ENCODE data around the gene EIF5A2.

DNA sequence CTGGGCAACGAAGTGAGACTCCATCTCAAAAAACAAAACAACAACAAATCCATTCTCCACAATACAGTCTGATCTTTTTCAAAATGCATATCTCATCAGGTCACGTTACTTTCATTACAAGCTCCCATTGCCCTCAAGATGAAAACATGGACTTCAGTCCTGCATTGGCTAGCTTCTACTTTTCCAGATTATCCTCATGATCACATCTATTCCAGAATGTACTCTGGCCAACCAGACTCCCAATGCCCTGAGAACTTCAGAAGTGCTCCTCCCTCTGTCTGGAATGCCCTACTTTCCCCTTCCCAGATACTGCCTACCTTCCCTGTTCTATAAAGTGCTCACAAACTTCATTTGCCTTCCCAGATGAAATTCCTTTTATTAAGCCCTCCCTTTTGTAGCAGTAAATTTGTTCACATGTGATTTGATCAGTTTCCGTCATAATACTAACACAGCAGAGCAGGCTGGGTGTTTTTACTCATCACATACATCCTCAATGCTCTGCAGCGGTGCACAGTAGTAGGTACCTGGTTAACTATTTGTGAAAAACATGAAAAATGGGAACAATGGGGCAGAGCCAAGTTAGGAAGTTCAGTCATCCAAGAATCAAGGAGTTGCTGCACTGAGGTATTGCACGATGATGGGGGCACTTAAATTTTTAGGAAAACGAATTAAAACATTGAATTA is 43.8 kb downstream of the EIF5A2 start:
- TF ChIP-seq POLR2AphosphoS5 (IDR thresholded peaks at IDR 0.05; ENCODE audit: low read depth, low read length) = peak; percentile 5; the same call in 1 of the 2 replicates
- no peak for TF ChIP-seq TAF1 (IDR thresholded peaks at IDR 0.05; ENCODE audit: borderline replicate concordance, insufficient read depth, low read length)
- TF ChIP-seq, protein P1, sequence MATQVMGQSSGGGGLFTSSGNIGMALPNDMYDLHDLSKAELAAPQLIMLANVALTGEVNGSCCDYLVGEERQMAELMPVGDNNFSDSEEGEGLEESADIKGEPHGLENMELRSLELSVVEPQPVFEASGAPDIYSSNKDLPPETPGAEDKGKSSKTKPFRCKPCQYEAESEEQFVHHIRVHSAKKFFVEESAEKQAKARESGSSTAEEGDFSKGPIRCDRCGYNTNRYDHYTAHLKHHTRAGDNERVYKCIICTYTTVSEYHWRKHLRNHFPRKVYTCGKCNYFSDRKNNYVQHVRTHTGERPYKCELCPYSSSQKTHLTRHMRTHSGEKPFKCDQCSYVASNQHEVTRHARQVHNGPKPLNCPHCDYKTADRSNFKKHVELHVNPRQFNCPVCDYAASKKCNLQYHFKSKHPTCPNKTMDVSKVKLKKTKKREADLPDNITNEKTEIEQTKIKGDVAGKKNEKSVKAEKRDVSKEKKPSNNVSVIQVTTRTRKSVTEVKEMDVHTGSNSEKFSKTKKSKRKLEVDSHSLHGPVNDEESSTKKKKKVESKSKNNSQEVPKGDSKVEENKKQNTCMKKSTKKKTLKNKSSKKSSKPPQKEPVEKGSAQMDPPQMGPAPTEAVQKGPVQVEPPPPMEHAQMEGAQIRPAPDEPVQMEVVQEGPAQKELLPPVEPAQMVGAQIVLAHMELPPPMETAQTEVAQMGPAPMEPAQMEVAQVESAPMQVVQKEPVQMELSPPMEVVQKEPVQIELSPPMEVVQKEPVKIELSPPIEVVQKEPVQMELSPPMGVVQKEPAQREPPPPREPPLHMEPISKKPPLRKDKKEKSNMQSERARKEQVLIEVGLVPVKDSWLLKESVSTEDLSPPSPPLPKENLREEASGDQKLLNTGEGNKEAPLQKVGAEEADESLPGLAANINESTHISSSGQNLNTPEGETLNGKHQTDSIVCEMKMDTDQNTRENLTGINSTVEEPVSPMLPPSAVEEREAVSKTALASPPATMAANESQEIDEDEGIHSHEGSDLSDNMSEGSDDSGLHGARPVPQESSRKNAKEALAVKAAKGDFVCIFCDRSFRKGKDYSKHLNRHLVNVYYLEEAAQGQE (IDR thresholded peaks at IDR 0.05; ENCODE audit: insufficient read depth in 1 of 2, low read depth in 2 of 2, low read length in 2 of 2) = no peak
- TF ChIP-seq SIN3A (IDR thresholded peaks at IDR 0.05; ENCODE audit: borderline replicate concordance, insufficient read depth, low read length) = no peak
